Ovary (tissue), 9 donors: ENCODE measurements around the gene SMC1B. TPM values are rescaled to one million over a fixed set of nuclear protein-coding genes. Genes with fewer than 3 reads are reported as not detected.
"Not testable (repeated sequence)": the region's sequence is repeated elsewhere in the genome, so short reads cannot be mapped to it uniquely, and the experiment has no call there.

Source experiments
- DNase-seq, 5 donors: peaks; one replicate each; pipeline ENCODE4 v3.0.0-alpha.2; 2019 to 2020
- H3K27ac ChIP-seq, 2 donors: fragments of 200-600 bp; one replicate each; pipeline versions ENCODE4 v1.5.1 to v1.8.0; 2019 to 2022
- H3K27me3 ChIP-seq: fragments of 200-600 bp; one replicate; pipeline ENCODE4 v1.8.0; 2022
- H3K36me3 ChIP-seq: fragments of 200-600 bp; sonication (generic); one replicate; pipeline ENCODE4 v1.5.1; 2019
- H3K4me1 ChIP-seq: one replicate; pipeline ENCODE4 v1.8.1; 2013; ENCODE audit warnings: mild to moderate bottlenecking, moderate library complexity; ENCODE audit not compliant: insufficient read depth
- H3K4me3 ChIP-seq: fragments of 200-600 bp; sonication (generic); one replicate; pipeline ENCODE4 v1.5.1; 2017
- H3K9me3 ChIP-seq, 2 donors: fragments of 200-600 bp in 1 of 2; sonication (generic) in 1 of 2; one replicate each; pipeline versions ENCODE4 v1.5.1 to v1.8.1; 2013 to 2019; ENCODE audit warnings: mild to moderate bottlenecking in 1 of 2, moderate library complexity in 1 of 2
- CTCF ChIP-seq, 3 donors: fragments of 450-650 bp in 2 of 3; fragments of 200-600 bp in 1 of 3; IDR thresholded peaks; one replicate each; pipeline versions ENCODE4 v1.5.1 to v1.8.0; 2016 to 2022; ENCODE audit warnings: antibody characterized with exemption in 3 of 3, mild to moderate bottlenecking in 1 of 3
- EP300 ChIP-seq: sonication (generic); formaldehyde crosslinking; IDR thresholded peaks from one replicate; pipeline ENCODE4 v1.6.1; 2017; ENCODE audit warnings: antibody characterized with exemption
- POLR2A ChIP-seq: fragments of 450-650 bp; IDR thresholded peaks from one replicate; pipeline ENCODE4 v1.6.1; 2017; ENCODE audit warnings: antibody characterized with exemption, mild to moderate bottlenecking, moderate library complexity
- WGBS, 3 donors: extraction: QIAGEN DNeasy Blood & Tissue Kit in 1 of 3; methylation state at CpG; one replicate each; pipeline versions ENCODE4 v1.1.5 to v1.1.7; 2013 to 2017; 5-methylcytosine and 5-hydroxymethylcytosine counted together
- intact Hi-C, 4 donors: fragments of 100-400 bp; cut with DNase I; formaldehyde crosslinking; loops; one replicate each; pipeline versions ENCODE4 v1.11.0 to v1.15.1; 2022 to 2023
- polyA plus RNA-seq, 2 donors: library from polyadenylated mRNA; stranded (reverse); fragments of 200-250 nt in 1 of 2; fragments of 350-450 nt in 1 of 2; fragmentation: Illumina TruSeq in 1 of 2; extraction: RNeasy Lipid Tissue Mini Kit (QIAGEN cat#74804) in 1 of 2; gene quantifications; one replicate each; pipeline ENCODE4 v1.2.3, GENCODE V29; 2013 to 2014
- total RNA-seq, 7 donors: library from RNA; depleted of rRNA in 2 of 7; stranded (reverse); fragments of >200 nt in 2 of 7; fragmentation: NEBNext Ultra II Directional in 3 of 7; extraction: Animal tissue kit (Norgen Biotek cat#: 25700) in 3 of 7; gene quantifications; one replicate each; pipeline versions ENCODE4 v1.1.0 to v1.2.4, GENCODE V29; 2016 to 2023
- donor health status: DM: no; HTN: no; CAD: no; lungs with moderate emphysema.
- donor health status: DM: no; HTN: no; CAD: no.
- donor health status: Bipolar disorder and iron deficiency.
- donor health status: DM: yes; HTN: yes; CAD: no.
- donor health status: DM: no; HTN: no; CAD: no.
- donor health status: DM: yes; HTN: yes; CAD: no.

SMC1B gene
- total and polyA plus RNA-seq, 9 donors: 0.04 to 0.05 TPM; not detected in 7

- 78 to 88% (median 79%) methylated on average over 5 of the region's 5 CpGs for WGBS, 3 donors
- Histone ChIP-seq H3K27ac (no peak overlapping the region), H3K4me3 (no peak overlapping the region), H3K36me3 (no peaks in the 10 kb centered on the region), H3K9me3 (no peaks in the 10 kb centered on the region), H3K4me1 (no peaks in the 10 kb centered on the region), H3K27me3 (no peaks in the 10 kb centered on the region)
- DNase-seq: no peak
- TF ChIP-seq POLR2A (no peak), EP300 (no peak), CTCF (IDR thresholded peaks at IDR 0.05) (no peak)
- intact Hi-C loops: loop anchor here in 3 of 4 donors (5.0 kb wide), 2 partner anchors 60 to 110 kb away; partner anchors contain the start of gene FBLN1 (in 1 of the 3)
These were observed 28.7 kb upstream of the SMC1B start for GRCh38 chr22:45442116-45442515.

GRCh38 chr22:45441138-45441537, 27.7 kb upstream of the SMC1B start:
- no peak overlapping the region for H3K4me3 ChIP-seq
- H3K27me3 ChIP-seq: no peaks in the 10 kb centered on the region
- DNase-seq: peak; percentile 65 to 80 (median 73)
- H3K36me3 ChIP-seq: no peaks in the 10 kb centered on the region
- no peak overlapping the region for H3K27ac ChIP-seq
- intact Hi-C loops: loop anchor here (2.0 to 5.0 kb wide), 3 partner anchors 61 to 114 kb away; partner anchors contain the start of gene FBLN1 (in 1 of the 4)
- no peaks in the 10 kb centered on the region for H3K9me3 ChIP-seq
- TF ChIP-seq CTCF (IDR thresholded peaks at IDR 0.05) (peak; percentile 48 to 82 (median 76)), EP300 (no peak), POLR2A (peak; percentile 29)
- WGBS, 3 donors: 11 to 19% (median 12%) methylated on average over 10 of the region's 10 CpGs
- H3K4me1 ChIP-seq: no peaks in the 10 kb centered on the region

GRCh38 chr22:45440688-45441087, 27.3 kb upstream of the SMC1B start:
- not testable (repeated sequence) for DNase-seq, H3K27ac ChIP-seq, H3K4me3 ChIP-seq, H3K27me3 ChIP-seq, H3K36me3 ChIP-seq, H3K9me3 ChIP-seq, H3K4me1 ChIP-seq
- WGBS, 3 donors: 63 to 71% (median 66%) methylated on average over 13 of the region's 13 CpGs
- intact Hi-C loops: loop anchor here (2.0 to 5.0 kb wide), 3 partner anchors 62 to 114 kb away; partner anchors contain the start of gene FBLN1 (in 1 of the 4)

- H3K4me3 ChIP-seq: no peak overlapping the region
- no peaks in the 10 kb centered on the region for H3K9me3 ChIP-seq
- DNase-seq: no peak
- TF ChIP-seq EP300: no peak
- TF ChIP-seq POLR2A: no peak
- no peak for TF ChIP-seq CTCF (IDR thresholded peaks at IDR 0.05)
- no peaks in the 10 kb centered on the region for H3K36me3 ChIP-seq
- no peaks in the 10 kb centered on the region for H3K4me1 ChIP-seq
- intact Hi-C loops: loop anchor here in 2 of 4 donors (5.0 to 10.0 kb wide), 2 partner anchors 171 to 344 kb away; no protein-coding TSS in a partner anchor
- H3K27ac ChIP-seq: no peak overlapping the region
- no peaks in the 10 kb centered on the region for H3K27me3 ChIP-seq
These were observed 24.9 kb upstream of the SMC1B start for GRCh38 chr22:45438336-45438735.

- DNase-seq, H3K9me3 ChIP-seq, H3K27ac ChIP-seq, H3K36me3 ChIP-seq, H3K4me1 ChIP-seq, H3K4me3 ChIP-seq, H3K27me3 ChIP-seq: not testable (repeated sequence)
- intact Hi-C loops: loop anchor here in 2 of 4 donors (5.0 to 10.0 kb wide), 2 partner anchors 170 to 342 kb away; no protein-coding TSS in a partner anchor
- WGBS, 3 donors: 91 to 95% (median 94%) methylated on average over 20 to 34 of the region's 34 CpGs
These were observed 23.6 kb upstream of the SMC1B start for GRCh38 chr22:45436871-45437517.
